ENCODE results near the gene PWP2.
A peak's percentile ranks its signal among the peaks of the same experiment; 100 is the strongest.
"Not testable (repeated sequence)": the region's sequence is repeated elsewhere in the genome, so short reads cannot be mapped to it uniquely, and the experiment has no call there.

PWP2 gene

DNA sequence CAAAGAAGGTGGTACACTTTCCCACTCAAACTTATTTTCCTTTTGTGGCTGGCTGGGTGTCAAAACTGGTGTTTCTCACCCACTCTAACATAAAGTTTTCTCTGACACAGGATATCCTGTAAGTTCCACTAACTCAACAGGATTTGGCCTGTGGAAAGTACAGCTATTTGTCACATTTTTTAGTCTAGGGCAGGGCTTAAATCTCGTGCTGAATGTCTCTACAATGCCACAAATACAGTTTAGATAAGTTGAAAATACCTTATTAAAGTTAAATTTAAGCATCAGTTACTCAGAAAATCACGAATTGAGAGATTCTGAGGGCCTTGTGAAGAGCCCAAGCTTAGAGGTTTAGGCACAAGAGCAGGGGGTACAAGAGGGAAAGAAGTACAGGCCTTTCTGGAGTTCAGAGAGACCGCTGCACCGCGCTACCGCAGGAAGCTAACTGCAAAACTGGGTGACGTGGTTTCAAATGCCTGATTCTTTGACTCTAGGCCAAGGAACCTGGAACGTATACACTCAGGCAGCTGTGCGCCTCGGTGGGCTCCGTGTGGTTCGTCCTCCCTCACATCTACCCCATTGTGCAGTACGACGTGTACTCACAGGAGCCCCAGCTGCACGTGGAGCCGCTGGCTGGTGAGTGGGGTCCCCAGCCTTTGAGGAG is 23.4 kb upstream of the PWP2 start:
- peak; percentile 34 to 52 (median 40) for DNase-seq (ENCODE audit: low read depth in 3 of 3)

DNA sequence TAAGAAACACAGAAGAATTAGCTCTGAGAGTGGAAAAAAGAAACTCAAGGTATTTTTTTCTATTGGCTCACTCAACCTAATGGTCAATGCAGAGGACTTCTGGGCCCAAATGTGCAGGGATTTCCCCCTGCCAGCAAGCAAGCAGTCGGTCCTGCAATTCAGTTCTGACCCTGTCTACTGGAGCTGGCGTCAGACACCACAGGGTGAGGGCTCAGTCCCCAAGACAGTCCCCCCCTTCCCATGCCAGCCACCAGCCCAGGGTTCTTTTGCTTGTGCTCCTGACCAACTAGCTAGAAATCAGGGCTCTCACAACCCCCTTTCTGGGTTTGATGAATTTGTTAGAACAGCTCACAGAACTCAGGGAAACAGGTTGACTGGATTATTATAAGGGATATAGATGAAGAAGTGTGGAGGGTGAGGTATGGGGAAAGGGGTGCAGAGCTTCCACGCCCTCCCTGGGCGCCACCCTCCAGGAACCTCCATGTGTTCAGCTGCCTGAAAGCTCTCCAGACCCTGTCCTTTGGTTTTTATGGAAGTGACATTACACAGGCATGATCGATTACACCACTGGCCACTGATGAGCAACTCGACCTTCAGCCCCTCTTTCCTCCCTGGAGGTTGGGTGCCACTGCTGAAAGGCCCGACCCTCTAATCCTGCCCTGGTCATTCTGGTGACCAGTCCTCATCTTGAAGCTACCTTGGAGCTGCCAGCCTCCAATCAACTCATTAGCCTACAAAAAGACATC is 22.5 kb upstream of the PWP2 start:
- DNase-seq (ENCODE audit: low read depth in 3 of 3): no peak

DNA sequence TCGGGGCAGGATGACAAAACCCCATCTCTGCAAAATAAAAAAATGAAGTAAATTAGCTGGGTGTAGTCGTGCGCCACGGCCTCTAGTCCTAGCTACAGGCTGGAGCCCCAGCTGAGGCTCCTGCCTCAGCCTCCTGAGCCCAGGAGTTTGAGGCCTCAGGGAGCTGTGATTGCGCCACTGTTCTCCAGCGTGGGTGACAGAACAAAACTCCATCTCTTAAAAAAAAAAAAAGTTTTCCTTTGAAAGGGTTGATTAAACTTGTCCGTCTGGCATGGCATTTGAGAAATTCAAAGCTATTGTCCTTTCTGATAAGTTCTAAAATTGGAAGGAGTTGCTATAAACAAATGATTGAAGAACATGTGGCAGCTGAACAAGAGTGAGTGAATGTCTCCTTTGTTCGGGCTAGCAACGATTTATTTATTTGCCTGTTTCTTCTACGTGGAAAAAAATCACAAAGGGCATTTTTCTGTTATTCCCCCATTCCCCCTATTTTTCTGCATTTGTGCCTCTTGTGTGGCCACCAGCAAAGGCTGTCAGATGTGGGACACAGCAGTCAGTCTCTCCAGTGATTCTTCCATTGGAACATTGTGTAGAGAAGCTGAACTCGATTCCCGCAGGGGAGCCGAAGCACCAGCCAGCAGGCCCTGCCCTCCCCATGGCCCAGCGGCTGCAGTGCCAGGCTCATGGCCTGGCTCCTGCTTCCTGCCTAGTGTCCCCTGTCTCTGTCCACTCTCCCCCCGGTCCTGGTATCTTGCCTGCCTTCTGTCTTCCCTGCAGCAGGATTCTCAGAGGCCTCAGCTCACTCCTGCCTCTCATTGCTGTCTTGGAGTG is 21.5 kb upstream of the PWP2 start:
- no peak for DNase-seq (ENCODE audit: low read depth in 3 of 3)

GRCh38 chr21:44086636-44087425 is 20.4 kb upstream of the PWP2 start:
- DNase-seq (ENCODE audit: low read depth in 3 of 3): no peak

- no peak for DNase-seq (ENCODE audit: low read depth in 3 of 3)
Observed at GRCh38 chr21:44087426-44088400, 19.5 kb upstream of the PWP2 start.

DNA sequence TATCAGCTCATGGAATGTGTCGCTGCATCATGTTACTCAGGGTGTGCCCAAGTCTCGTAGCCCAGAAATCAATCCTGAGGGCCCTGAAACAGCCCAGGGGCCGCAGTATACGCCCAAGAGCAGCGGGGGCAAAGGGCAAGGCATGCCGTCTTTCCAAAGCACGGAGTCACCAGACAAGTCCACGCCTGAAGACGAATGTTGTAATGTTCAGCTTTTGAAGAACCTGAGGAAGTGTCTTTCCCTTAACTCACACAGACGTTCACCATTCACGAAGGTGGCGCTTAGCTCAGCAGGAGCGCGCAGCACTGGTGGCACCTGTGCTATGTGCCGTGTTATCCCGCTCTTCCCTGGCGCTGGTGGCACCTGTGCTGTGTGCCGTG is 18.8 kb upstream of the PWP2 start:
- no peak for DNase-seq (ENCODE audit: low read depth in 3 of 3)

DNA sequence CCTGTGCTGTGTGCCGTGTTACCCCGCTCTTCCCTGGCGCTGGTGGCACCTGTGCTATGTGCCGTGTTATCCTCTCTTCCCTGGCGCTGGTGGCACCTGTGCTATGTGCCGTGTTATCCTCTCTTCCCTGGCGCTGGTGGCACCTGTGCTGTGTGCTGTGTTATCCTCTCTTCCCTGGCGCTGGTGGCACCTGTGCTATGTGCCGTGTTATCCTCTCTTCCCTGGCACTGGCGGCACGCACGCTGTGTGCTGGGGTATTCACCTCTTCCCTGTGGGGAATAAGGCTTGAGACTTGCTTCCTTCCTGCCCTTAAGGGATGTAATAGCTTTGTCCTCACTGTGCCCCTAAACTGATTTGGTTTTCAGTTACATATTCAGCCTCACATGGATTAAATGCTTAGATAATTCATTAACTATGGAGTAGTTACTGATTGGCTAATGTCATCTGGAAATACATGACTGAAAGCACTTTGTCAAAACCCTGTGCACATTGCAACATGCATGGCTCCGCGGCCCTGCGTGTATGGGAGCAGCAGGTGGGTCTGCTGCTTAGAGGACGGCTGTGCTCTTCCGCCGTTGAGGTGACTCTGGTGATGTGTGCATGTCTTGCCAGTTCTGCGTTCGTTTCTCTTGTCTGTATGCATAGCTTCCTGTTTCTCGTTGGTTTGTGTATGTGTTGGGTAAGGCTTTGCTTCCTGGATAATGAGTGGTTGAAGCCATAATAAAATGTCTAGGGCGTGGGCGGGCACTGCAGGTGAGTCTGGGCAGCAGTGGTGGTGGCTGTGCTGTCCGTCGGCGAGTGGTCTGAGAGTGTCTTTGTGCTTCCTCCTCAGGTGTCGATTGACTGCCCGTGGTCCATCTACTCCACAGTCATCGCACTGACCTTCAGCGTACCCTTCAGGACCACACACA is 17.9 kb upstream of the PWP2 start:
- DNase-seq (ENCODE audit: low read depth in 3 of 3): no peak

GRCh38 chr21:44090325-44090724 is 16.9 kb upstream of the PWP2 start:
- no peak for DNase-seq (ENCODE audit: low read depth in 3 of 3)

DNA sequence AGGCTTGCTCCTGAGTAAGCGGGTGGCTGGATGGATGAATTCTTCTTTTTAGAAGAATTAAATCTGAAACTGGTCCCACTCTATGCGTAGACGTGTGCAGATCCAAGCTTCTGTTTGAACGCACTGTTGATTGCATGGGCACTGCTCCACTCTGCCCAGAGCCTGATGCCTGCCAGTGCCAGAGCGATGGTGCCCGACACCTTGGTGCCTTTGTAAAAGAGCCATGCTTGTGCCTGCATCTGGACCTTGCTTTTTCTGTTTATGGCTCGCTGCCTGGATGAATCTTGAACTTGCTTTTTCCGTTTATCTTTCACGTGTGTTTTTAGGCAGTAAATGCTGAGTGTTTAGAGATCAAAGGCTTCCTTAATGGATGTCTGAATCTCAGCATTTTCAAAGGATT is 15.0 kb upstream of the PWP2 start:
- no peak for DNase-seq (ENCODE audit: low read depth in 3 of 3)

DNA sequence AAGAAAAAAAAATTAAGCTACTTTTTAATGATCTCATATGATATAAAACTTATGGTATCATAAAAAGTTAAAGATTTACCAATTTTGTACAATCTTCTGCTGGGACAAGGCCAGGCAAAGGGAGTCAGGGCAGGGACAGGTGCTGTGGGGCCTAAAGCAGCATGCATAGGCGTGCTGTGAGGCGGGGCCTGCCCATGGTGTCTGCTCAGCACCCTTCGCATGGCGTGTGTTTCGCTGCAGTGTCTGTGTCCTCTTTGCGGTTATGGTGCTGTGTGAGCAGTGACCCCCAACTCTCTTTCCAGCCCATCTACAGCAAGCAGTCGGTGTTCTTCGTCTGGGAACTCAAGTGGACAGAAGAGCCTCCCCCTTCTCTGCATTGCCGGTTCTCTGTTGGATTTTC is 13.4 kb upstream of the PWP2 start:
- no peak for DNase-seq (ENCODE audit: low read depth in 3 of 3)

DNA sequence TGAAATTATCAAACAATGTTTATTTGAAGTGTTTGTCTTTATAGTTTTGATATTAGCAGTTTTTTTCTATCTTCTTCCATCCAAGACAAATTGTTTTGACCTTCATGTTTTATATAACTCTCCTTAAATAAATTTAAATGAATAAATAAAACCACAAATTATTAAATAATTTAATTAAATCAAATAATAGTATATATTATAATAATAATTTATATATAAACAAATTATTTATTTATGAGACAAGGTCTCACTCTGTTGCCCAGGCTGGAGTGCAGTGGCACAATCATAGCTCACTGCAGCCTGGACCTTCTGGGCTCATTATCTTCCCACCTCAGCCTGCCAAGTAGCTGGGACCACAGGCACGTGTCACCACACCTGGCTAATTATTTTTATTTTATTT is 12.4 kb upstream of the PWP2 start:
- DNase-seq (ENCODE audit: low read depth in 3 of 3): no peak

DNA sequence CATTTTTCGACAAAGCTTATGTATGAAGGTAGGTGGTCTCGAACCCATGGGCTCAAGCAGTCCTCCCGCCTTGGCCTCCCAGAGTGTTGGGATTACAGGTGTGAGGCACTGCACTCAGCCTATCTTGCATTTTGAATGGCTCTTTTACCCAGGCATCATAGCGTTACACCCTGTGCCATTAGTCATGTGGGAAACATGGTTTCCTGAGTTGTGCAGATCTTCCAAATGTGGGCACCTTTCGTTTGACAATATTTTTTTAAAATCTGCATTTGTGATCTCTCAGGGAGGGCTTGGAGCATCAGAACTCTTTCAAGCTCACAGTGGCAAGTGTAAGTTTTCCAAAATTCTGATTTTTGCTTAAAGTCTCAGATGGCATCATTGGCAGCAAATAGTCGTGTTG is 8.7 kb upstream of the PWP2 start:
- not testable (repeated sequence) for DNase-seq (ENCODE audit: low read depth in 3 of 3)

DNA sequence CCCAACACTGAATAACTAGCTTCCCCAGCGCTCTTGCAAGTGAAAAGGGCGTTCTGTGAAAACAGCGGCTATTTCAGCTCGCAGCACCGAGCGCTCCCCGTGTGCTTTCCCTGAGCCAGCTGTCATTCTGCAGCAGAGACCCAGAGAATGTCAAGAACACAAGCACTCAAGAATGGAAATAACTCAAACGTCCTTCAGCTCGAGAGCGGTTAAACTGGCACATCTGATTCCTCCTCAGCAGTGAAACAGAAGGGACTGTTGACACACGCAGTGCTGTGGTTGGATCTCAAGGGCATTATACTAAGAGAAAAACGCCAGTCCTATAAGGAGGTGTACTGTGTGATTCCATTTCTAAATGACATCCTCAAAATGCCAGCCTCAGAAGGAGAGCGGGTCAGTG is 8.2 kb upstream of the PWP2 start:
- not testable (repeated sequence) for DNase-seq (ENCODE audit: low read depth in 3 of 3)

- DNase-seq (ENCODE audit: low read depth in 3 of 3): not testable (repeated sequence)
Observed at GRCh38 chr21:44107589-44107988, 390 bp downstream of the PWP2 start.

DNA sequence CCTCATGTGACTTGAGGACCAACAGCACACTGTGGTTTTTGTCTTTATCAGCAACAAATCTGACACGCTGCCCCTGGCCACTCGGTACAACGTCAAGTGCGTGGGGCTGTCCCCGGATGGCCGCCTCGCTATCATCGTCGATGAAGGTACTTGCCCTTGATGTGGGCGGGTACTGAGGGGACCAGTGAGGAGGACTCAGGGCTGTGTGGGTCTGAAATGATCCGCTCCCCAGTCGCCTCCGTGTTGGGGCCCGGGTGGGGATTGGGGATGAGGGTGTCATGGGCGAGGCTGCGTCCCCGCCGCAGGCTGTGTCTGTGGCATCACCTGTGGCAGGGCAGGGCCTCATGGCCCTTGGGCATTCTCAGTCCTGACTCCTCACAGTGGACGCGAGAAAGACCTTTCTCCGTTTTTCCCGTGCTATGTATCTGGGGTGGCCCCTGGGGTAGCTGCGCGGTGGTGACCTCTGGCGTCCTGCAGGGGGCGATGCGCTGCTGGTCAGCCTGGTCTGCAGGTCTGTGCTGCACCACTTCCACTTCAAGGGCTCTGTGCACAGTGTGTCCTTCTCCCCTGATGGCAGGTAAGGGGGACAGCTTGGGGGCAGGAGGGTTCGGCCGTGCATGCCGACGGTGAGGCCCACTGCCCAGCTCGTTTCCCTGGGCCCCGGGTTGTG is 6.6 kb downstream of the PWP2 start:
- DNase-seq (ENCODE audit: low read depth in 3 of 3): not testable (repeated sequence)

DNA sequence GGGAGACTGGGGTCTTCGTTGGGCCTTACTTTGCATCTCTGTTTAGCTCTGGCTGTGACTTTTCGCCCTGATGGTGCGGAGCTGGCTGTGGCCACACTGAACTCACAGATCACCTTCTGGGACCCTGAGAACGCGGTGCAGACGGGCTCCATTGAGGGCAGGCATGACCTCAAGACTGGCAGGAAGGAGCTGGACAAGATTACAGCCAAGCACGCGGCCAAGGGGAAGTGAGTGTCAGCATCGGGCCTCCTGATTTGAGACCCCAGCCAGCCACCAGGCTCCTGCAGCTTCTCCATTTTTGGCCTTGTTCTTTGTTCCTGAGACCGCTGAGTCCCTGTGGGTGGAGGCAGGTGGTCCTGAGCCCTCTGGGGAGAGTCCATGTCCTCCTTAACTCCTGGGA is 14.9 kb downstream of the PWP2 start:
- DNase-seq (ENCODE audit: low read depth in 3 of 3): not testable (repeated sequence)

DNA sequence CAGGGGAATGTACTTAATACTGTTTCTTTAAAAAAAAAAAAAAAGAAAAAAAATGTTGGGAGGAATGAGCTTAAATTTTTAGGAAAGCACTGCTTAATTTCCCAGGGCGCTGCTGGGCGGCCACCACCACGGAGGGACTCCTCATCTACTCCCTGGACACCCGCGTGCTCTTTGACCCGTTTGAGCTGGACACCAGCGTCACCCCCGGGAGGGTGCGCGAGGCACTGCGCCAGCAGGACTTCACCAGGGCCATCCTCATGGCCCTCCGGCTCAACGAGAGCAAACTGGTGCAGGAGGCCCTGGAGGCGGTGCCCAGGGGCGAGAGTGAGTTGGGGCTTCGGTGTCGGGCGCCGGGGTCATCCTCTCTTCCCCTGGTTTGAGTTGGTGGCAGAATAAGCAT is 20.6 kb downstream of the PWP2 start:
- DNase-seq (ENCODE audit: low read depth in 3 of 3): not testable (repeated sequence)

DNA sequence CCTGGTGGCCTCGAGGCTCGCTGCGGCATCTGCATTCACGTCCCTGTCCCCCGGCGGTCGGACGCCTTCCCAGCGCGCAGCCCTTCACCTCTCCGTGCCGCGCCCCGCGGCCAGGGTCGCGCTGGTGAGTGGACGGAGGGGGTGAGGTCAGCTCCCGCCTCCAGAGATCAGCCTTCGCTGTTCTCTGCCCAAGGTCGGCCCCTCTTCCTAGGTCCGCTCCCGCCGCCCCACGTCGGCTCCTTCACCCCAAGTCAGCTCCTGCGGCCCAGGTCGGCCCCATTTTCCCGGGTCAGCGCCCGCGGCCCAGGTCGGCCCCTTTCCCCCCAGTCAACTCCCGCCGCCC is 26.5 kb downstream of the PWP2 start:
- not testable (repeated sequence) for DNase-seq (ENCODE audit: low read depth in 3 of 3)

DNA sequence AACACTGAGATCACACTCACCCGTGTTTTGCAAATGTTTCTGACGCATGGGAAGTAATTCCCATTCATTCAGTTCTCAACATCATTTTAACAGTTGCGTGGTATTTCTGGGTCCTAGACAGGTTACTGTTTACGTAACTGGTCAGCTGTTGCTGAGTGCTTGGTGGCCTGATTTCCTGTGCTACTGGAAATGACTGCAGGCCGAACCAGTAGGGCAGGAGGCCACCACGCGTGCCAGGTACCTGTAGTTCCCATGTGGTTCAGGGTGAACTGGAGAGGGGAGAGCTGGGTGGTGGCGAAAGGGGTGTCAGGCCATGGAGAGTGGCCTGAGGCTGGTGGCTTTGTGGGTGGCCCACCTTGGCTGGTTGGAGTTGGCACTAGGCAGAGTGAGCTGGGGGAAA is 27.5 kb downstream of the PWP2 start:
- DNase-seq (ENCODE audit: low read depth in 3 of 3): not testable (repeated sequence)
